PFSK-1 (cell line): ENCODE results near the gene GMDS.

Experiments
- FOXP2 ChIP-seq: optimal IDR thresholded peaks from 2 replicates; pipeline ENCODE3; 2011; ENCODE audit warnings: borderline replicate concordance, control low read depth, inconsistent platforms; ENCODE audit not compliant: insufficient read depth; ENCODE audit errors: extremely low read length, extremely low read depth
- POLR2AphosphoS5 ChIP-seq: IDR thresholded peaks from 2 replicates; pipeline ENCODE4 v1.6.1; 2012; ENCODE audit warnings: low read depth, mild to moderate bottlenecking, control low read depth, low read length, moderate library complexity
- REST ChIP-seq, 2 experiments: IDR thresholded peaks; 2 replicates each; pipeline versions ENCODE4 v1.6.1 to v1.8.0; 2011 to 2012; ENCODE audit warnings: low read depth in 2 of 2, low read length in 2 of 2, control low read depth in 1 of 2, inconsistent platforms in 1 of 2, mild to moderate bottlenecking in 1 of 2, moderate library complexity in 1 of 2; ENCODE audit not compliant: insufficient read depth in 1 of 2
- SIN3A ChIP-seq: IDR thresholded peaks from 2 replicates; pipeline ENCODE4 v1.6.1; 2012; ENCODE audit warnings: mild to moderate bottlenecking, low read length, moderate library complexity, borderline replicate concordance; ENCODE audit not compliant: insufficient read depth
- TAF1 ChIP-seq: IDR thresholded peaks from 2 replicates; pipeline ENCODE4 v1.6.1; 2012; ENCODE audit warnings: low read length, control low read depth, borderline replicate concordance; ENCODE audit not compliant: insufficient read depth

GRCh38 chr6:1834207-1834606 lies 411.2 kb downstream of the GMDS start:
- TF ChIP-seq SIN3A (no peak), POLR2AphosphoS5 (no peak), TAF1 (no peak), REST (IDR thresholded peaks at IDR 0.05; ENCODE audit: insufficient read depth in 1 of 2, low read depth in 2 of 2, low read length in 2 of 2) (no peak), FOXP2 (no peak)
